GM12878 (cell line): ENCODE results near the gene CPLX1. TPM values are rescaled to one million over a fixed set of nuclear protein-coding genes. Genes with fewer than 3 reads are reported as not detected.

Experiments used
- ATAC-seq: fragments of 200-7000 bp; cut with Tn5 transposase; 3 replicates; pipeline ENCODE4 v1.9.1; 2020; ENCODE audit warnings: mild to moderate bottlenecking, moderate library complexity
- BruUV-seq: library from RNA; stranded (reverse); fragments of 400-500 nt; replicated peaks from 2 replicates; lab custom pipeline; 2021; lab: Mats Ljungman, UMichigan
- CTCF ChIA-PET: fragments of 300-600 bp; sonication (Branson Sonifier 250); formaldehyde crosslinking; extraction: SDS; loops from one replicate; lab custom pipeline; 2021; ENCODE audit warnings: inconsistent platforms; lab: Yijun Ruan, JAX
- POLR2A ChIA-PET: fragments of 350-600 bp; formaldehyde crosslinking; extraction: SDS; loops from one replicate; lab custom pipeline; 2021; ENCODE audit warnings: inconsistent platforms; lab: Charles Lee
- RAD21 ChIA-PET: fragments of 300-600 bp; sonication (Branson Sonifier 250); formaldehyde crosslinking; loops from one replicate; lab custom pipeline; 2023; ENCODE audit warnings: antibody characterized with exemption; ENCODE audit not compliant: unreplicated experiment; lab: Charles Lee
- SMC1A ChIA-PET: fragments of 300-600 bp; sonication (Branson Sonifier 250); formaldehyde crosslinking; loops from one replicate; lab custom pipeline; 2023; ENCODE audit not compliant: unreplicated experiment, uncharacterized antibody; lab: Charles Lee
- DNase-seq: peaks from one replicate; pipeline ENCODE4 v3.0.0-alpha.2; 2011; ENCODE audit warnings: low read depth, low spot score
- FAIRE-seq: peaks from 3 replicates; lab custom pipeline; 2011; peaks lifted over from hg19 to GRCh38; lab: Jason Lieb, UNC
- H2AFZ ChIP-seq: 2 replicates; pipeline ENCODE4 v1.6.0; 2011; ENCODE audit warnings: low read depth, low read length, control low read depth; ENCODE audit not compliant: control insufficient read depth
- H3K27ac ChIP-seq: 2 replicates; pipeline ENCODE4 v1.5.1; 2011; ENCODE audit warnings: control low read depth; ENCODE audit not compliant: control insufficient read depth, insufficient read depth
- H3K27me3 ChIP-seq, 2 experiments: replicated peaks in 1 of 2; 2 replicates each; pipeline versions ENCODE4 v1.6.0 to v1.6.1; 2011; ENCODE audit warnings: low read length in 1 of 2; ENCODE audit not compliant: control insufficient read depth in 2 of 2, insufficient read depth in 2 of 2
- H3K36me3 ChIP-seq, 2 experiments: 2 replicates each; pipeline ENCODE4 v1.5.1; 2011; ENCODE audit warnings: low read length in 1 of 2; ENCODE audit not compliant: control insufficient read depth in 2 of 2, insufficient read depth in 2 of 2
- H3K4me1 ChIP-seq: 2 replicates; pipeline ENCODE4 v1.6.1; 2011; ENCODE audit warnings: mild to moderate bottlenecking, low read length, moderate library complexity, mixed read lengths; ENCODE audit not compliant: control insufficient read depth, insufficient read depth
- H3K4me2 ChIP-seq: 2 replicates; pipeline ENCODE4 v1.6.0; 2011; ENCODE audit warnings: control low read depth; ENCODE audit not compliant: control insufficient read depth, insufficient read depth
- H3K4me3 ChIP-seq: fragments of 200-600 bp; sonication (generic); 2 replicates; pipeline ENCODE4 v1.5.1; 2016
- H3K79me2 ChIP-seq: 2 replicates; pipeline ENCODE4 v1.6.0; 2011; ENCODE audit warnings: low read length; ENCODE audit not compliant: control insufficient read depth, insufficient read depth
- H3K9ac ChIP-seq: 2 replicates; pipeline ENCODE4 v1.8.0; 2011; ENCODE audit warnings: low read length, control low read depth, mixed read lengths; ENCODE audit not compliant: control insufficient read depth, insufficient read depth
- H3K9me3 ChIP-seq: replicated peaks from 3 replicates; pipeline ENCODE4 v1.5.1; 2011; ENCODE audit warnings: mild to moderate bottlenecking, low read length; ENCODE audit not compliant: control insufficient read depth, insufficient read depth
- H4K20me1 ChIP-seq: 2 replicates; pipeline ENCODE4 v1.6.0; 2011; ENCODE audit not compliant: control insufficient read depth, insufficient read depth
- ATF7 ChIP-seq: fragments of 450-650 bp; IDR thresholded peaks from 2 replicates; pipeline ENCODE4 v1.6.1; 2016; ENCODE audit warnings: low read depth, mild to moderate bottlenecking
- BCL11A ChIP-seq: IDR thresholded peaks from 2 replicates; pipeline ENCODE4 v1.6.1; 2011; ENCODE audit warnings: low read depth, low read length
- EP300 ChIP-seq, 2 experiments: fragments of 150-350 bp in 1 of 2; IDR thresholded peaks; 2 replicates each; pipeline ENCODE4 v1.6.1; 2011 to 2012; ENCODE audit warnings: low read depth in 2 of 2, low read length in 2 of 2, borderline replicate concordance in 1 of 2, improper control_type of control experiment in 1 of 2, inconsistent platforms in 1 of 2; ENCODE audit not compliant: control insufficient read depth in 1 of 2
- IRF4 ChIP-seq: IDR thresholded peaks from 2 replicates; pipeline ENCODE4 v1.6.1; 2011; ENCODE audit warnings: low read depth, low read length
- NBN ChIP-seq: fragments of 450-650 bp; IDR thresholded peaks from 2 replicates; pipeline ENCODE4 v1.6.1; 2016
- RUNX3 ChIP-seq: IDR thresholded peaks from 2 replicates; pipeline ENCODE4 v1.6.1; 2012; ENCODE audit warnings: low read length, inconsistent platforms
- SUPT20H ChIP-seq: IDR thresholded peaks from 2 replicates; pipeline ENCODE4 v1.6.1; 2011; ENCODE audit warnings: low read depth, mild to moderate bottlenecking, low read length, moderate library complexity, borderline replicate concordance; ENCODE audit not compliant: control insufficient read depth
- TAF1 ChIP-seq: IDR thresholded peaks from 2 replicates; pipeline ENCODE4 v1.6.1; 2011; ENCODE audit warnings: mild to moderate bottlenecking, low read depth, low read length, borderline replicate concordance
- TCF12 ChIP-seq: IDR thresholded peaks from 2 replicates; pipeline ENCODE4 v1.6.1; 2011; ENCODE audit warnings: low read depth, mild to moderate bottlenecking, low read length
- WRNIP1 ChIP-seq: IDR thresholded peaks from 2 replicates; pipeline ENCODE4 v1.6.1; 2011; ENCODE audit warnings: low read depth, low read length, improper control_type of control experiment, borderline replicate concordance
- YBX1 ChIP-seq: fragments of 450-650 bp; IDR thresholded peaks from 2 replicates; pipeline ENCODE4 v1.6.1; 2016; ENCODE audit warnings: antibody characterized with exemption
- ZNF384 ChIP-seq: IDR thresholded peaks from 2 replicates; pipeline ENCODE4 v1.6.1; 2012; ENCODE audit warnings: low read depth, mild to moderate bottlenecking, low read length, improper control_type of control experiment, borderline replicate concordance
- WGBS: methylation state at CpG from one replicate; pipeline ENCODE4 v1.1.6; 2016; ENCODE audit warnings: low lambda C conversion rate; ENCODE audit not compliant: insufficient replicate concordance, insufficient coverage; ENCODE audit errors: missing lambda C conversion rate; 5-methylcytosine and 5-hydroxymethylcytosine counted together
- in situ Hi-C: fragments of 300-500 bp; cut with MboI; formaldehyde crosslinking; loops from 9 replicates; pipeline ENCODE4 v1.14.3; 2018; ENCODE audit warnings: mixed read lengths
- intact Hi-C: fragments of 100-400 bp; cut with micrococcal nuclease; formaldehyde crosslinking; loops from one replicate; pipeline ENCODE4 v1.14.2; 2022; ENCODE audit not compliant: unreplicated experiment
- polyA plus RNA-seq, 11 experiments: library from polyadenylated mRNA; depleted of rRNA in 4 of 11; unstranded in 6 of 11; stranded (reverse) in 5 of 11; fragments of >200 nt; fragmentation: Nextera tagmentation in 4 of 11; fragmentation: Illumina TruSeq in 1 of 11; extraction: Ambion mirVana in 4 of 11; extraction: Trizol in 1 of 11; gene quantifications; 1 replicate in 1 of 11; 2 replicates in 10 of 11; pipeline versions ENCODE4 v1.2.1 to v1.2.3, GENCODE V29; 2011 to 2016; ENCODE audit warnings: inconsistent platforms in 2 of 11, missing spikeins in 2 of 11, low read depth in 1 of 11
- total RNA-seq, 4 experiments: library from RNA; depleted of rRNA in 3 of 4; stranded (reverse); fragments of >200 nt in 3 of 4; fragmentation: Illumina TruSeq in 1 of 4; extraction: Trizol in 1 of 4; gene quantifications; 2 replicates each; pipeline versions ENCODE4 v1.2.1 to v1.2.3, GENCODE V29; 2013 to 2021
- TF ChIP-seq, protein P1 (sequence below): fragments of 450-650 bp; IDR thresholded peaks from 2 replicates; pipeline ENCODE4 v1.6.1; 2014; ENCODE audit warnings: mild to moderate bottlenecking
- TF ChIP-seq, protein P2 (sequence below): fragments of 450-650 bp; IDR thresholded peaks from 2 replicates; pipeline ENCODE4 v1.6.1; 2017; ENCODE audit warnings: mild to moderate bottlenecking, moderate library complexity

The CPLX1 gene
- total and polyA plus RNA-seq, 10 of the 15 experiments (the other 5 are each of a cell fraction or from before 2014, with no cell fraction given), result 0.04 to 1.2 (median 0.13) TPM; not detected in 5

DNA sequence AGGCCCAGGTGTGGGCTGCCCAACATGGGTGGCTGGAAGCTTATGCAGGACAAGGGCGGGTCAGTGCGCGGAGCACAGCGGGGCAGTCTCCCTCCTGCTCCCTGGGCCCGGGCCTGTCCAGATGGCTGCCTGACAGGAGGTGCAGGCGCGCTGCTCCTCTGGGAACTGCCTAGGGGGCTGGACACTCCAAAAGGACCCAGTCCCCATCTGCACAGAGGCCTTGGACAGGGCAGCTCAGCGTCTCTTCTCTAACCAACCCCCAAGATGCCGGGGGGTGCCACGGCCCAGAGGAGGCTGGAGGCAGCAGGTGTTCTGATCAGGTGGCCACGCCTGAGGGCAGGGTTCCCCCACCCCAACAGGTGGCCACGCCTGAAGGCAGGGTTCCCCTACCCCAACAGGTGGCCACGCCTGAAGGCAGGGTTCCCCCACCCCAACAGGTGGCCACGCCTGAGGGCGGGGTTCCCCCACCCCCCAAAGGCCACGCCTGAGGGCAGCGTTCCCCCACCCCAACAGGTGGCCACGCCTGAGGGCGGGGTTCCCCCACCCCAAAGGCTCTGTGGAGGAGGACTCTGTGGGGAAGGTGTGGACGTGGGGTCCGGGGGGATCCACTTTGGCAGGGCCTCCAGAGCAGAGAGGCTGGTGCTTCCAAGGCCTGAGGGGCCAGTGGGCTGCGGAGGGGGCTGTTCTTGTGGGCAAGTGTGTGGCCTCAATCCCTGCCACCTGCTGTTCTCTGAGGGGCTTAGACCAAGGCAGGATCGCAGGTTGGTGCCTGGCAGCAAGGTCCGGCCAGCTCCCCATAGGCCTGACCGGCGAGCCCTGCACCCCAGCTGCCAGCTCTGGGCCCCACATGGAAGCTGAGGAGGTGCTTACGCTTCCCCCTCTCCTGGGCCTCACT lies 36.1 kb downstream of the CPLX1 start:
- Histone ChIP-seq H2AFZ (no peak overlapping the region), H3K4me2 (no peak overlapping the region), H4K20me1 (no peaks in the 10 kb centered on the region), H3K27me3 (peaks cover 0 to 6% of the 10 kb centered on the region in 2 experiments; a peak in 2 of 4 replicates), H3K9me3 (no peaks in the 10 kb centered on the region), H3K9ac (no peak overlapping the region), H3K27ac (no peak overlapping the region), H3K79me2 (no peaks in the 10 kb centered on the region), H3K4me3 (no peak overlapping the region), H3K4me1 (peaks cover 34% of the 10 kb centered on the region), H3K36me3 (no peaks in the 10 kb centered on the region)
- no peak for FAIRE-seq
- TF ChIP-seq YBX1 (no peak), EP300 (IDR thresholded peaks at IDR 0.05; ENCODE audit: borderline replicate concordance in 1 of 2, control insufficient read depth in 1 of 2, low read depth in 2 of 2, low read length in 2 of 2) (no peak), SUPT20H (no peak), NBN (no peak), IRF4 (no peak), WRNIP1 (no peak), TCF12 (no peak), ZNF384 (no peak), BCL11A (no peak), TAF1 (no peak), ATF7 (no peak), RUNX3 (no peak)
- TF ChIP-seq, protein P1, sequence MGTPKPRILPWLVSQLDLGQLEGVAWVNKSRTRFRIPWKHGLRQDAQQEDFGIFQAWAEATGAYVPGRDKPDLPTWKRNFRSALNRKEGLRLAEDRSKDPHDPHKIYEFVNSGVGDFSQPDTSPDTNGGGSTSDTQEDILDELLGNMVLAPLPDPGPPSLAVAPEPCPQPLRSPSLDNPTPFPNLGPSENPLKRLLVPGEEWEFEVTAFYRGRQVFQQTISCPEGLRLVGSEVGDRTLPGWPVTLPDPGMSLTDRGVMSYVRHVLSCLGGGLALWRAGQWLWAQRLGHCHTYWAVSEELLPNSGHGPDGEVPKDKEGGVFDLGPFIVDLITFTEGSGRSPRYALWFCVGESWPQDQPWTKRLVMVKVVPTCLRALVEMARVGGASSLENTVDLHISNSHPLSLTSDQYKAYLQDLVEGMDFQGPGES, result no peak
- TF ChIP-seq, protein P2, sequence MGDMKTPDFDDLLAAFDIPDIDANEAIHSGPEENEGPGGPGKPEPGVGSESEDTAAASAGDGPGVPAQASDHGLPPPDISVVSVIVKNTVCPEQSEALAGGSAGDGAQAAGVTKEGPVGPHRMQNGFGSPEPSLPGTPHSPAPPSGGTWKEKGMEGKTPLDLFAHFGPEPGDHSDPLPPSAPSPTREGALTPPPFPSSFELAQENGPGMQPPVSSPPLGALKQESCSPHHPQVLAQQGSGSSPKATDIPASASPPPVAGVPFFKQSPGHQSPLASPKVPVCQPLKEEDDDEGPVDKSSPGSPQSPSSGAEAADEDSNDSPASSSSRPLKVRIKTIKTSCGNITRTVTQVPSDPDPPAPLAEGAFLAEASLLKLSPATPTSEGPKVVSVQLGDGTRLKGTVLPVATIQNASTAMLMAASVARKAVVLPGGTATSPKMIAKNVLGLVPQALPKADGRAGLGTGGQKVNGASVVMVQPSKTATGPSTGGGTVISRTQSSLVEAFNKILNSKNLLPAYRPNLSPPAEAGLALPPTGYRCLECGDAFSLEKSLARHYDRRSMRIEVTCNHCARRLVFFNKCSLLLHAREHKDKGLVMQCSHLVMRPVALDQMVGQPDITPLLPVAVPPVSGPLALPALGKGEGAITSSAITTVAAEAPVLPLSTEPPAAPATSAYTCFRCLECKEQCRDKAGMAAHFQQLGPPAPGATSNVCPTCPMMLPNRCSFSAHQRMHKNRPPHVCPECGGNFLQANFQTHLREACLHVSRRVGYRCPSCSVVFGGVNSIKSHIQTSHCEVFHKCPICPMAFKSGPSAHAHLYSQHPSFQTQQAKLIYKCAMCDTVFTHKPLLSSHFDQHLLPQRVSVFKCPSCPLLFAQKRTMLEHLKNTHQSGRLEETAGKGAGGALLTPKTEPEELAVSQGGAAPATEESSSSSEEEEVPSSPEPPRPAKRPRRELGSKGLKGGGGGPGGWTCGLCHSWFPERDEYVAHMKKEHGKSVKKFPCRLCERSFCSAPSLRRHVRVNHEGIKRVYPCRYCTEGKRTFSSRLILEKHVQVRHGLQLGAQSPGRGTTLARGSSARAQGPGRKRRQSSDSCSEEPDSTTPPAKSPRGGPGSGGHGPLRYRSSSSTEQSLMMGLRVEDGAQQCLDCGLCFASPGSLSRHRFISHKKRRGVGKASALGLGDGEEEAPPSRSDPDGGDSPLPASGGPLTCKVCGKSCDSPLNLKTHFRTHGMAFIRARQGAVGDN, result no peak
- no TSS peak for BruUV-seq
- ChIA-PET POLR2A (no interaction called here), RAD21 (no interaction called here), CTCF (no interaction called here), SMC1A (no interaction called here)
- no peak for ATAC-seq
- WGBS, result 45% methylated on average over 23 of the region's 27 CpGs
- intact Hi-C loops (no loop called here), in situ Hi-C loops (no loop called here)
- no peak for DNase-seq
